ENCODE data around the gene COX7A2L.
"Not testable (repeated sequence)": the region's sequence is repeated elsewhere in the genome, so short reads cannot be mapped to it uniquely, and the experiment has no call there.

COX7A2L gene, protein sequence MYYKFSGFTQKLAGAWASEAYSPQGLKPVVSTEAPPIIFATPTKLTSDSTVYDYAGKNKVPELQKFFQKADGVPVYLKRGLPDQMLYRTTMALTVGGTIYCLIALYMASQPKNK

DNA sequence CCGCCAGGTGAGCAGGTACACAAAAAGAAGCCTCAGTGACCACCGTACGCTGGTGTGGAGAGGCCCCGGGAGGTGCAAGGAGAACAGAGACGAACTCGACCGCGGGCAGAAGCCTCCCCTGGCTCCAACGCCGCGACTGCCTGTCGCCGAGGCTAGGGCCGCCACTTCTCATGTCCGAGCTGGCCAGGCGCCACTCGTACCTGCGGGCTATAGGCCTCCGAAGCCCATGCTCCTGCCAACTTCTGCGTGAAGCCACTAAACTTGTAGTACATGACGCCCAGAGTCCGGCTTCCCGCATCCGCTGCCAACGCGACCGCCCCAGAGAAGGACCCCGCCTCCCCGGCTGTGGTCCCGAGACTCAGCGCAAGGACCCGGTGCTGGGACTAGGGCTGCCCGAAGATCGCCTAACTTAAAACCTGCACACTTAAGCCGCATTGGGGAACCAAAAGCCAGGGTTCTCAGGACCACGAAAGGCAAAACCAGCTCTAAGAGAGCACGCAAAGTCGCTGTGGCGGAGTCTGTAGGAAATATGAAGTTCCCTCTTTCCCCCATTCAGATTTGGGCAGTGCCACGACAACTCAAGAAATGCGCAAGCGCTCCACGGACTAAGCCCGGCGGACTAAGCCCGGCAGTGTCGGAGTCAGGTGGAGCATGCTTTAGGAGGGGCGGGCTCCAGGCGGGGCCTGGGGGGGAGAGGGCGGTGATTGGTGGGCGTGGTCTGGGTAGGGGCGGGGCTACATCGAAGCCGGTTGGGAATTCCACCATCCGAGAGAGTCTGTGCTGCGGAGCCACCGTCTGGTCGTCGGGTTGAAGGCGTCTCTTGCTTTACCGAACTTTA, at the start of gene COX7A2L:
TSS of gene COX7A2L (minus strand) at position 328 of the 838 bp plus-strand sequence. CDS start at position 272, 56 bp downstream.
- DNase-seq, result peak; percentile 95

DNA sequence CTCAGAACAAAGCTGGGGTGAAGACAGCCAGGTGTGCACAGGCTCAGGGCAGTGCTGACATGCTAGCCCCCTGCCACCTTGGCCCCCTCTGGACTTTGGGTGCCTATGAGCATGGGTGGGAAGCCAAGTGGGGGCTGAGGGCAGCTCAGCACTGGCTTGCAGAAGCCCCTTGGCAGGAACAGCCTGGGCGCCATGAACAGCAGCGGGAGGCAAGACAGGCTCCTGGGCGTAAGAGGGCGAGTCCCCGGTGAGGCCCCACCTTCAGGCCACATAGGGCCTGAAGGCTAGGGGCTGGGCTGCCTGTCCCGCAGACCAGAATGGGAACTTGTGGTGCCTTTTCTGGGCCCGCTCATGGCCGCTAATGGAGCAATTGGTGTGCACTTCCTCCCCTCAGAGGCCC, 47.0 kb upstream of the COX7A2L start:
- DNase-seq, result no peak

DNA sequence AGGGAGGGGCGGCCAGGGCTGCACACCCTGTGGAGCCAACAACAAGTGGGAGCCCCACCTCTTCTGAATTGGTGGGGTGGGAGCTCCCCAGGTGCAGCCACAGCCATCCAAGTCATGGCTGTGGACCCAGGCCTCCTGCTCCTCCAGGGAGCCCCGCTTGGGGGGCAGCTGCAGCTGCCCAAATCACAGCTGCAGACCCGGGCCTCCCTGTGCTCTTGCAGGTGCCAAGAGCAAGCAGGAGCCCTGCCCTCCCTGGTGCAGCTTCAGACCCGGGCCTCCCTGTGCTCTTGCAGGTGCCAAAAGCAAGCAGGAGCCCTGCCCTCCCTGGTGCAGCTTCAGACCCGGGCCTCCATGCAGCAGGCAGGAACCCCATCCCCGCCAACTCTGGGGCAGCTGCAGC, 46.5 kb upstream of the COX7A2L start:
- DNase-seq, result no peak

DNA sequence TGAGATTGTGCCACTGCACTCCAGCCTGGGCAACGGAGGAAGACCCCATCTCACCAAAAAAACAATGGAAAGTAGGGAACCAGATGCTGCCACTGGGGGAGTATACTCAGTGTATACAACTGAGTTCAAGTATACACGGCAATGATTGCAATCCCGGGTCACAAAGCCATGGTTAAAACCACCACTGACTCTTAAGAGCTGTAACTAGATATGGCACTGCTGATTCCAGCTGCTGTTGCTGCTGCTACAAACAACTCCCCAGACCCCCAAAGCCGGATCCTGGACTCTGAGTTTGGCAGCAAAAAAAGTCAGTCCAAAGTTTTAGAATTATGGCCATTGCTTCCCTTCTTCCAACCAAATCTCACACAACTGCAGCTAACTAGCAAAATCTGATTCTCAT, 43.7 kb upstream of the COX7A2L start:
- DNase-seq, result no peak

DNA sequence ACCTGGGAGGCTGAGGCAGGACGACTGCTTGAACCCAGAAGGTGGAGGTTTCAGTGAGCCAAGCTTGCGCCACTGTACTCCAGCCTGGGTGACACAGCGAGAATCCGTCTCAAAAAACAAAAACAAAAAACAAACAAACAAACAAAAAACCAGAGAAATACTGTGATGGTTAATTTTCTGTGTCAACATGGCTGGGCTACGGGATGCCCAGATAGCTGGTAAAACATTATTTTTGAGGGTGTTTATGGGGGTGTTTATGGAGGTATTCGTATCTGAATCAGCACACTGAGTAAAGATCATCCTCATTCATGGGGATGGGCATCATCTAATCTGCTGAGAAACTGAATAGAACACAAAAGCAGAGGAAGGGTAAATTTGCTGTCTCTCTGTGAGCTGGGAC, 40.8 kb upstream of the COX7A2L start:
- DNase-seq, result no peak

DNA sequence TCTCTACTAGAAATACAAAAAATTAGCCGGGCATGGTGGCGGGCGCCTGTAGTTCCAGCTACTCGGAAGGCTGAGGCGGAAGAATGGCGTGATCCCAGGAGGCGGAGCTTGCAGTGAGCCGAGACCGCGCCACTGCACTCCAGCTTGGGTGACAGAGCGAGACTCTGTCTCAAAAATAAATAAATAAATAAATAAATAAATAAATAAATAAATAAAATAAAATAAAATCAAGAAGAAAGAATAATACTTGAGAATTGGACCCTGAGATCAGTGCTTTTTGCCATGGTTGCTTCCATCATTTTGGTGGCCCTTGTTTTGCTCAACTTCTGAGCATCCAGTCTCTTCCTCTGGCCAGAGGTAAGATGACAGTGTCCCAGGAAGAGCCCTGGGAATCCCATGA, 37.0 kb upstream of the COX7A2L start:
- not testable (repeated sequence) for DNase-seq

DNA sequence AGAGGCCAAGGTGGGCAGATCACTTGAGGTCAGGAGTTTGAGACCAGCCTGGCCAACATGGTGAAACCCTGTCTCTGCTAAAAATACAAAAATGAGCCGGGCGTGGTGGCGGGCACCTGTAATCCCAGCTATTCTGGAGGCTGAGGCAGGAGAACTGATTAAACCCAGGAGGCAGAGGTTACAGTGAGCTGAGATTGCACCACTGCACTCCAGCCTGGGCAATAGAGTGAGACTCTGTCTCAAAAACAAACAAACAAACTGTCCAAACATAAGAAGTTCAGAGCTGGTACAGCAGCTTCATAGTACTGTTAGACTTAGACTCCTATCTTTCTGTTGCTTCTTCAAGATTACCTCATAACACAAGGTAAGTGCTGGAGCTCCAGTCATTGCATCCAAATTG, 32.3 kb upstream of the COX7A2L start:
- not testable (repeated sequence) for DNase-seq

DNA sequence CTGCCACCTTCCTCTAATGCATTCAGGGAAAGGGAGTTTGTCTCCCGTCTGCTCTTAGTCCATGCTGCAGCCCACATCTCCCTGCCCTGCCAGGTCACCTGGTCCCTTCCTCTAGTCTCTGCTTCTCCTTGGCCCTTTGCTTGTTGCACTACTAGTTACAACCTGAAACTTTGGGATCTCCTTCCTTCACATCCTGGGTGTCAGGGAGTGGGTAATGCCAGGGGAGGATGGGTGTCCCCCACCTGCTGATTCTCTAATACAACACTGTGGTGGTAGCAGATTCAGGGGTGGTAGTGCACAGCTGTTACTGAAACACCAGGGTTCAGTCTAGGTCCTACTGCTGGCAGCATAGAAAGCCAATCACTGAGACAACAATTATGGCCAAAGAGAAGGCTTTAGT, 31.2 kb upstream of the COX7A2L start:
- no peak for DNase-seq

DNA sequence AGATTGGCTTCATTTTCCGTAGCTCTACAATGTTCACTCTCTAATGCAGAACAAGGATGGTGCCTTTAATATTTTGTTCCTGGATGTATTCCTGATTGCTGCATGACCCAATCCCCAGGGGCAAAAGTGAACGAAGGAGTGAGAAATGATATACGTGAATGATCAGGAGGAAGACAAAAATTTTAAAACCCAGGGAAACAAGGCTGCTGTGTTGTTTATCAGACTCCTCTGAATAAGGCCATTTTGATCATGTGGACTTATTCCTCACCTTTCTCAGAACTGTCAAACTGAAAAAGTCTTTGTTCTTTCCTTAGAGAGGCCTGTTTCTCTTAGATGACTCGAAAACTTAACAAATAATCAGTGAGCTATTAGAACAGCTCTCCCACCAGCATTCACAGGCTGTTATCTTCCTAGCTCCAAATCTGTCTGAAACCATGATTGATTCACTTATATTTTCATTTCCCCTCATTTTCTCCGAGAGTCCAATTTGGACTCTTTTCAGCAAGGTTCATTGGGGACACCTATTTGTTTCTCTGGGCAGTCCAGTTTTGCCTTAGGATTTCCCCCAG, 29.5 kb upstream of the COX7A2L start:
- no peak for DNase-seq

DNA sequence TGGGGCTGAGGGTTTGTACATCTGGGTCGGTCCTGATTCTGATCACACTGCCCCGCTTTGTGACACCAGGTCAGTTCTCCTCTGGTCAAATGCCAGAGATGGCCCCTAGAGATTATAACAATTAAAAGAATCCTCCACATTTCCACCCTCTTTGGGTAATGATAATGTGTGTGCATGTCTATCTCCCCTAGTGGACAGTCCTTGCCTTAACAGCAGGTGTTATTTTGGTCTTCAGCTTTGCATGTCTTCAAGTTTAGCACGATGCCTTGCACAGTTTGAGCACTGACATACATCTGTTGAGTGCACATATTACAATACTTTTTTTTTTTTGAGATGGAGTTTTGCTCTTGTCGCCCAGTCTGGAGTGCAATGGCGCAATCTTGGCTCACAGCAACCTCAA, 25.7 kb upstream of the COX7A2L start:
- no peak for DNase-seq

DNA sequence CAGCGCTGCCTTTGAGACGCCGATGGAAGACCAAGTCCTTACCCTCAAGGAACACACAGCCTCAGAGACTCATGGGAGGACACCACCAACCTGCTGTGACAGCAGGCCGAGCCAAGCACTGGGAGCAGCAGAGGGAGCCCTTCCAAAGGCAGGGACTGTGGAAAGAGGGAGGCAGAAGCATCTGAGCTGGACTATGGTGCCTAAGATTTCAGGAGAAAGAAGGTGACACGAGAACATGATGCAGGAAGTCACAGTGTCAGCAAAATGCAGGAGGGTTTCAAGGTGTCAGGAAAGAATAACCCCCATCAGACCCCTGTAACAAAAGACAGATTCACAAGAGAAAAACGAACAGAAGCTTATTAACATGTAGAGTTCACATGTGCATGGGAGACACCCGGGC, 24.2 kb upstream of the COX7A2L start:
- no peak for DNase-seq

DNA sequence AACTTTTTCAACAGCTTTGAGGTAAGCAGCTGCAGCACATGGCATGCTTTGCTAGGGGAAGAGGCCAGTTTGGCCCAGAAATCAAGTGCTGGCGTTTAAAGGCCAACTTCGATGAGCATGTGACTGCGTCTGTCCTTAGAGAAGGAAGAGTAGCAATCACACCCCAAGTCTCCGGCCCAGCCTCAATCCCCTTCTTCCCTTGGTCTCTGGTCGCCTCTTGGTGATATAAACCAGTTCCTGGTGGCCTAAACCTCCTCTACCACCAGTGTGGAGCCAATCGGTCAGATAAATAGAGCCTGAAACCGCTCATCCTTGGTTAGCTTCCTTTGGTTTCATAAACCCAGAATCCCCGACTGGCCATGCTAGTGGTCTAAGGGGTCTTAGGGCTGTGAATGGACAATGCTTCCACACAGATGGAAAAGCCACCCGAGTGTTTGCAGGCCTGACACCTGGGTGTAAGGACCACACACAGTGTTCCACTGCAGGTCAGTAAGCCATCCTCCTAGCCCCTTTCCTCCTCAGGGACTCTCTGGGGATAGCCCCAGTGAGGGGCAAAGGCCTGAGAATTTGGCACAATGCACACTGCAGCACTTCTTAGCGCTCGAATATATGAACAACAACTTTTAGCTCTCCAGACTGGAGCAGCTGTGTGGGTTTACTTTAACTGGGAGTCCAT, 23.0 kb upstream of the COX7A2L start:
- DNase-seq, result no peak

DNA sequence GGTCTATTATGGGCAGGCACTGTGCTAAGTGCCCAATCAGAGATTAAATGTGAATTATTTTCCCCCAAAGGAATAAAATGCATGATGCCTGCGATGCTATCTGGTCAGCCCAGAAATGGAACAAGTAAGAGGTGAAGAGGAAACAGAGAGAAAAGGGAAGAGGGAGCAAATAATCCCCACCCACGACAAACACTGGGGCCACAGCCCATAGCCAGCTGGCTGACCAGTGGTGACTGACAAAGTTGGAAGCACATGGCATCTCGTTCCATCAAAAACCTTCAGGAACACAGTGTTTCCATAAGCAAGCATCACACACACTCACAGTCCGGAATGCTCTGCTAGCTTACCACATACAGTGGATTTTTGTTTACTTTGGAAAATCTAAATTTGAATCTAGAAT, 21.1 kb upstream of the COX7A2L start:
- DNase-seq, result no peak

DNA sequence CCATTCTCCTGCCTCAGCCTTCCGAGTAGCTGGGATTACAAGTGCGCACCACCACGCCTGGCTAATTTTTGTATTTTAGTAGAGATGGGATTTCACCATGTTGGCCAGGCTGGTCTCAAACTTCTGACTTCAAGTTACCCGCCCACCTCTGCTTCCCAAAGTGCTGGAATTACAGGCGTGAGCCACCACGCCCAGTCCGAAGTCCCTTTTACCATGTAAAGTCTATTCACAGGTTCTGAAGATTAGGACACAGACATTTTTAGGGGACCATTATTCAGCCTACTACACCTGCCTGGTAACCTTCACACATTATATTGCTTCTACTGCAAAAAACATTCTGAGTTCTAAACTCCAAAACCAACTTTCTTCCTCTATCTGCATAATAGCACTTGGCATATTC, 19.0 kb upstream of the COX7A2L start:
- not testable (repeated sequence) for DNase-seq

DNA sequence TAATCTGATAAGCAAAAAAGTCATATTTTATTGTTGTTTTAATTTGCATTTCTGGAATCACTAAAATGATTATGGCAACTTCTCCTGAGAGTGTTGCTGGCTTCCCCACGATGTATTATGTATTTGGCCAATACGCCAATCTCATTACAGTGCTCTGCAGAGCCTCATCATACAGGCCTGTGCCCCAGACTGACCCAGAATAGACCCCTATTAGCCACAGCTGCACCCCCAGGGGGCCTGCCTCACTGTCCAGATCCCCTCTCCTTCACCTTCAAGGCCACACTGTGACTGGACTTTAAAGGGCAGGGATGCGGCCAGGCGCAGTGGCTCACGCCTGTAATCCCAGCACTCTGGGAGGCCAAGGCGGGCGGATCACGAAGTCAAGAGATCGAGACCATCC, 17.4 kb upstream of the COX7A2L start:
- DNase-seq, result no peak

DNA sequence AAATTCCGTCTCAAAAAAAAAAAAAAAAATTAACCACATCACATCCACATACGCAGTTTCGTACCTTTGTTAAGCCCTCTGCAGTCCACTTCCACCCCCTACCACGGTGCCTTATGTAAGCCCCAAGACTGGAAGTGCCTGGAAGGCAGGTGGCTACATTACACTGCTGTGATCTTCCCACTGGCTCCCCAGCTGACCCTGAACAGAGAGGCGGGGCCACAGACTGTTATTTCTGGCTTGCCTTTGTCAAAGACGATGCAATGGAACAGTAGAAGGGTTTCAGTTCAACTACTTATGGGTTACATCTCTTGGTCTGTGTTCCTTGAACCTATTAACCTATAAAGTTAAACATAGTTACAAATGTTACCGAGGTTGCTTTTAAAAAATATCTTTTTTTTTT, 15.7 kb upstream of the COX7A2L start:
- DNase-seq, result no peak

DNA sequence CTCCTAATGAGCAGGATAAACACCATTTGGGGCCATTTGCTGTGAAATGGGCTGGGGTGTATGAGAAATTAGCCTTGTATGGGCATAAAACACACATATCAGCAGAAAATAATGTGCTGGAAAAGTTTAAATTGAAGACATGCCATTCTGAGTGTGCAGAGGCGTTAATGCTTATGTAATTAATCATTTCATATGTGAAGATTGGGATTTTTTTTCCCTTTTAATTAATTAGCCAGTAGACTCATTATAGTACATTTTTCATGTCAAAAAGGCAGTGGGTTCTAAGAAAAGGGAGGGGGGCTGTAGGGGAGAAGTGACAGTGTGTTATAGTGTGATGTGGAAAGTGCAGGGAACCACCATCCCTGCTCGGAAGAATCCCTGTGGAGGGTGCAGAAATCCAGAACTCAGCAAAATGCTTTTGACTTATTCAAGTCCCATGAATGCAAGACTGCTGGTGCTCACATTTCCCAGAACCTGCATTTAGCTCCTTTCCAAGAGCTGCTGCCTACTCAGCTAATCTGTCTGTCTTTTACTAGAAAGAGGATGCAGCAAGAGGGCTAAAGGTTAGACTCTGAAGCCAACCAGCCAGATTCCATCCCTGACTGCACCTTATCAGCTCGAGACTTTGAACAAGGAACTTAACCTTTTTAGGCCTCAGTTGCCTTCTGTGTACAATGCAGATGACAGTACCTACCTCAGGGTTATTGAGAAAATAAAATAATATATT, 11.6 kb upstream of the COX7A2L start:
- no peak for DNase-seq

DNA sequence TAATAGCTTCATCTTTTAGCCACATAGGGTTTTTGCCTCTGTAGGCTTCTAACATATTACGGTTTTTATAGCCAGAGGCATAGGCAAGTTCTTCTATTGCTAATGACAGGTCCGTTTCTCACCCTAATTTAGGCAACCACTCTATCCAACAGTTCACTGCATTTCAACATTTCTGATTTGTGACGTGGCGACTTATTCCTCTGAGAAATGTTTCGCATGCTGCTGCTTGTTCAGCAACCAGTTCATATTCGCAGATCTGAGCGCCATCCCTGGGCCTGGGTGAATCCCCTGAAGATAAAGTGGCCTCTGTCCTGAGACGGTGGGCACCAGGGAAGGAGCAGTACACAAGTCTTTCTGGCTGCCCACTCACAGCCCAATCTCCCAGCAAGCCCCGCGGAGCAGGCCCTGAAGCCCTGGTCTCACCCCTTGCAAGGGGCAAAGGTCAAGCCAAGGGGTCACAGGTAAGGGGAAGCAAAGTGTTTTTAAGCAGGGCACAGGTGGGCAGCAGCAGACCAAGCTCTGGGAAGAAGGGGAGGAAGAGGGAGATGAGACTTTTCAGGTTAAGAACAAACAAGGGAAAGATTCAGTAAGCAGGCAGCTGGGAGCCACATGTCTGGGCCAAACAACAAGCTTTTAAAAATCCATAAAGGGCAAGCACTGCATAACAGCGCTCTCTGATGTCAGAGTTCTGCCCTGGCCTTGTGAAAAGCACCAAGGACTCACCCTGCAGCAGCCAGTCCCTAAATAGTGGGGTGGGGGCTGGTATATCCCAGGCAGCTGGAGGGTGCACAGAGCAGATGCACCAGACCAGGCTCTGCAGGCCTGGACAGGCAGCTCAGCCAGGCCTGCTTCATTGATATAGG, 10.8 kb upstream of the COX7A2L start:
- peak; percentile 16 for DNase-seq

DNA sequence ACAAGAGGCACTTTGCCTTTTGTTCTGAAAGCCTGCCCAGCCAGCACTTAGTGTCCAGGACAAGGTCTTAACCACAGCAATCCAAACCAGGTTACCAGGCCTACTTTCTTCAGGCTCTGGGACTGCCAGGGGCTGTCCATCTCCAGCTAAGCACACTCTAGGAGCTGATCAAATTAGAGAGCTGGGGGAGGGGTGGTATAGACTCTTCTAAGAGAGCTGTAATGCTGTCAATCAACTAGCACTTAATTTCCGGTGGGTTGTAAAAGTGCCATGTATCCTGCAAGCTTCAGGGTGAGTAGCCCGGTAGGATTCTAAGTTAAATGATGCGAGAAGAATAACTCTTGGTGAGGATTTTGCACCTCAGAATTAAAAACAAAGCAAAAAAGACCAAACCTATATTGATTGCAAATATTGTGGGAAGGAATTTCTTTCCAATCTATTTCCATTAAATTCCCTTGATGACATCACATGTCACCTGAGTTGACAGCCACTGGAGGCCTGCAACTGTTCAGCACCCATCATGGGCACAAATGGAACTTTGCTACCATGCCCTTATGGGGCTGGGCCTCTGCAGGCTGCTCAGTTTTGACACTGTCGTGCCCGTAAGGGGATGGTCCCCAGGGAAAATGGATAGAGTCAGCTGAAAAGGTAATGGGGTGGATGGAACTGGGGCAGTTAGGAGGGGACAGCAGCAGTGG, 8.7 kb upstream of the COX7A2L start:
- DNase-seq, result peak; percentile 54

DNA sequence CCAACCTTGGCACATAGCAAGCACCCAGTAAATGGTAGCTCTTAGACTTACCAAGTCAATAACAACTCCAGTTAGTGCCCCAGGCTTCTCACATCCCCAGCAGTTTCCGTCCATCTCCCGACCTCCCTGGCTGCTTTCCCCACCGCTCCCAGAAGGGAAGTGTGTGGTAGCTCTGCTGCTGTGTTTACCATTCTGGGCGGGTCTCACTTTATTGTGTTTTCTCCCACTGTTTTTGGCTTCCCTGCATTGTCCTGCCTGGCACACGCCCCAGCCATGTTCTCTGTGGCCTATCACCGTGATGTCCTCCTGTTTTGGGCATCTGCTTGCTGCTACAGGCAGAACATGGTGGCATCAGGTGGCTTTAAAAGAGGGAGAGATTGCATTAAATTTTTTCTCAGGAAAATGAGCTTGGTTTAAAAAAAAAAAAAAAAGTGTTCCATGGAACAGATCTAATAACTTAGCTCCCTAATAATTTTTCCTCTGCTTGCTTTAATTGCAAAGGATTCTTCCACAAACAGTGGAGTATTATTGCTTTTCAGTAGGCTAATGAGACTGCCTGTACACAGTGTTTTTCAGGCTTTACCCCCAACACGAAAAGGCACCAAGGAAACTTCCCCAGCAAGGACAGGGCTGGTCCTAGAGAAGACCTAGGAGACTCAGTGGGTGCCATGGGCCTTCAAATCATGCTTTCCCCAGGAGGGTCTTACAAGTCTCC, 8.0 kb upstream of the COX7A2L start:
- peak; percentile 92 for DNase-seq

DNA sequence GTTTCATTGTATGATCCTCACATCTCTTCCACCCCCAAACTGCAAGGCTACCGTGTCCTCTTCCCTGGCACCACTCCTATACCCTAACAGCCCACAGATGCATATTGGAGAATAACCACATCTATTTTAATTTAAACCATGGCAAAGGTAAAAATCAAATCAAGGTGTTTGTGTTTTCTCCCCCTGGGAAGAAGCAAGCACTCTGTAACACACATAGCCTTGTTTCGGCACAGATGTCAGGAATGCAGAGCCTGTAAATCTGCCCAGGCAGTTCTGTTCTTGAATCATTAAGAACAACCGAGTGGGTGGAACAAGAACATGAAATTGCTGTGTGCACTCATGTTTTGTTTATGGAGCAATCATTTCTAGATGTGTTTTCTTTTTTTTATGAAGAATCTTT, 6.8 kb upstream of the COX7A2L start:
- peak; percentile 28 for DNase-seq

All from COR-L47 (cell line).